ENCODE results near the gene CAPRIN2.
A peak's percentile ranks its signal among the peaks of the same experiment; 100 is the strongest.

CAPRIN2 gene, protein sequence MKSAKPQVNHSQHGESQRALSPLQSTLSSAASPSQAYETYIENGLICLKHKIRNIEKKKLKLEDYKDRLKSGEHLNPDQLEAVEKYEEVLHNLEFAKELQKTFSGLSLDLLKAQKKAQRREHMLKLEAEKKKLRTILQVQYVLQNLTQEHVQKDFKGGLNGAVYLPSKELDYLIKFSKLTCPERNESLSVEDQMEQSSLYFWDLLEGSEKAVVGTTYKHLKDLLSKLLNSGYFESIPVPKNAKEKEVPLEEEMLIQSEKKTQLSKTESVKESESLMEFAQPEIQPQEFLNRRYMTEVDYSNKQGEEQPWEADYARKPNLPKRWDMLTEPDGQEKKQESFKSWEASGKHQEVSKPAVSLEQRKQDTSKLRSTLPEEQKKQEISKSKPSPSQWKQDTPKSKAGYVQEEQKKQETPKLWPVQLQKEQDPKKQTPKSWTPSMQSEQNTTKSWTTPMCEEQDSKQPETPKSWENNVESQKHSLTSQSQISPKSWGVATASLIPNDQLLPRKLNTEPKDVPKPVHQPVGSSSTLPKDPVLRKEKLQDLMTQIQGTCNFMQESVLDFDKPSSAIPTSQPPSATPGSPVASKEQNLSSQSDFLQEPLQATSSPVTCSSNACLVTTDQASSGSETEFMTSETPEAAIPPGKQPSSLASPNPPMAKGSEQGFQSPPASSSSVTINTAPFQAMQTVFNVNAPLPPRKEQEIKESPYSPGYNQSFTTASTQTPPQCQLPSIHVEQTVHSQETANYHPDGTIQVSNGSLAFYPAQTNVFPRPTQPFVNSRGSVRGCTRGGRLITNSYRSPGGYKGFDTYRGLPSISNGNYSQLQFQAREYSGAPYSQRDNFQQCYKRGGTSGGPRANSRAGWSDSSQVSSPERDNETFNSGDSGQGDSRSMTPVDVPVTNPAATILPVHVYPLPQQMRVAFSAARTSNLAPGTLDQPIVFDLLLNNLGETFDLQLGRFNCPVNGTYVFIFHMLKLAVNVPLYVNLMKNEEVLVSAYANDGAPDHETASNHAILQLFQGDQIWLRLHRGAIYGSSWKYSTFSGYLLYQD

DNA sequence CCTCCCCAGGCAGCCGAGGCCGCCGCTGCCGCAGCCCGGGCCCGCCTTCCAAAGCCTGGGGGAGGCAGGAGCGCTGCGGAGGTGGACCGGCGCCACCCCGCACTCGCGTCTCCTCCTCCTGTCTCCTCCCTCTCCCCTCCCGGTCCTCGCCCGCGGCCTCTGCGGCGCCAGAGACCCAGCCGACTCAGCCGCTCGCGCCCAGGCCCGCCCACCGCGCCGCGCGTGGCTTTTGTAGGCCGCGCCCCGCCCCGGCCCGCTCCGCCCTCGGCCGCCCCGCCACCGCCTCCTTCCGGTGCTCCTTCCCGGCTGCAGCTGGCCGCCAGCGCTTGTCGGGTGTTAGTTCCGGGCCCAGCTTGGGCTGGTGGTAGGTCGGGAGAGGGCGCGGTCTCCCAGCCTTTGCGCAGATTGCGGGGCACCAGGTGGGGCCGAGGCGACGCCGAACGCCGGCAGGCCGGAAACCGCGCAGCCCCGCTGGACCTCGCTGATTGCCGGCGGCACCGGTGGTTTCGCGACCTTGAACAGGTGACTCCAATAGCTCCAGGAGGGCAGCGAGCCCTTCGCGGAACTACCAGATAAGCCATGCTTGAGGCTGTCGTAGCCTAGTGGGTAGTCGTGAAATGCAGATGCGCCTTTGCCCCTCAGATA, at the start of gene CAPRIN2:
CAPRIN2 (minus strand) TSS at position 202 of the 645 bp plus-strand sequence. CDS start 1,431 bp downstream, outside the sequence.
- DNase-seq (ENCODE audit: low read depth in 2 of 2), result peak; percentile 88 to 90

- DNase-seq (ENCODE audit: low read depth in 2 of 2), result no peak
Measured at GRCh38 chr12:30797689-30798088, 42.9 kb upstream of the CAPRIN2 start.

DNA sequence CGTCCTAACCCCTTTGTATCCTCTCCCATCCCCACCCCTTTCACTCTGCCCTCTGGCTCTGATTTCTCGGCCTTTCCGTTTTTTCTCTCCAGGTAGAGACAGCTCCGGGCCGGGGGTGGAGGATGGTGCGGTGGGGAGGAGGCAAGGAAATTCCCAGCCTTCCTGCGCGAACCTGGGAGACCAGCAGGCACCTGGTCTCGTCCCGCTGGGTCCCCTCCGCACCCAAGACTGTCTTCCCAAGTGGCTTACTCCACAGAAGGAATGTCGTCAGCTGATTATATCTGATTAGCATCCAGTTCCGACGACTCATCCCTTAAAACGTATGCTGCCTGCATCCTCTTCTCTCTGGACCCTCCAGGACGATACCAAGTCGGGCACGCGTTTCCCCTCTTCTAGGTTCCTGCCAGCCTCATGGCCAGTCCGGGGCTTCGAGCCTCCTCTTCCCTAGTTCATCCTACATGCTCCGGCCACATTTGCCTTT, 42.2 kb upstream of the CAPRIN2 start:
- no peak for DNase-seq (ENCODE audit: low read depth in 2 of 2)

GRCh38 chr12:30796313-30796780, 41.6 kb upstream of the CAPRIN2 start:
- no peak for DNase-seq (ENCODE audit: low read depth in 2 of 2)

- DNase-seq (ENCODE audit: low read depth in 2 of 2), result peak in 1 of 2 experiments; percentile 52
Measured at GRCh38 chr12:30795410-30796312, 40.9 kb upstream of the CAPRIN2 start.

- peak in 1 of 2 experiments; percentile 53 for DNase-seq (ENCODE audit: low read depth in 2 of 2)
Measured at GRCh38 chr12:30794591-30795409, 40.0 kb upstream of the CAPRIN2 start.

DNA sequence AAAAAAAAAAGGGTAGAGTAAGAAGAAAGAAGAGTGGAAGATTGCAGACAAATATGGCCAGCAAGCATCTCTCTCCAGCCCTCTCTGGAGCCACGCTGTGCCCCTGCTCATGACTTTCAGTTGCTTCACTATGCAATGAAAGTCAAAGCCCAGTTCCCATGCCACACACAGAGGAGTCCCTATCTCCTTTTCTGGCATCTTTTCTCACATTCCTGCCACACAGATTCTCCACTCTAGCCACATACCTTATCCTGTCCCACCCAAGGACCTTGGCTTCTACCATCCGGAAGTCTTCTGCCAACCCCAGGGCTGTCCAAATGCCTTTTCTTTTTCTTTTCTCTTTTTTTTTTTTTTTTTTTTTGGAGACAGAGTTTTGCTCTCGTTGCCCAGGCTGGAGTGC, 39.3 kb upstream of the CAPRIN2 start:
- DNase-seq (ENCODE audit: low read depth in 2 of 2), result no peak

GRCh38 chr12:30792648-30793499, 38.1 kb upstream of the CAPRIN2 start:
- DNase-seq (ENCODE audit: low read depth in 2 of 2), result no peak

- no peak for DNase-seq (ENCODE audit: low read depth in 2 of 2)
Measured at GRCh38 chr12:30792085-30792484, 37.3 kb upstream of the CAPRIN2 start.

GRCh38 chr12:30788754-30789153, 34.0 kb upstream of the CAPRIN2 start:
- no peak for DNase-seq (ENCODE audit: low read depth in 2 of 2)

DNA sequence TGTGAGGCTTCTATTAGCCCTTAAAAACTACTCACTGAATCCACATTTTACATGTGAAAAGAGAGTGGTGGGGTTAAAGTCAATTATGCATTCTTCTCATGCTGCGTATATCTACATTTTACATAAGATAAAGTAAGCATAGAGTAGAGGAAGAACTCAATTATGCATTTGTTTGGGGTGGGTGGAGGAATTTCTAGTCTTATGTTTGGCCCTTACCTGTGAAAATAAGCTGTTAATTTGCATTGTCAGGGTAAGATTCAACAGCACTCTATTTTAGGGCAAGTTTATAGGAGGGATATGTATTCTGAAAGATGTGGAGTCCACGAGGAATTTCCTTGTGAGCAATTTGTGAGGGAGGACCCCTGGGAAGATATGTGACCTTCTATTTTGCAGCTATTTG, 30.9 kb upstream of the CAPRIN2 start:
- no peak for DNase-seq (ENCODE audit: low read depth in 2 of 2)

GRCh38 chr12:30784508-30784907, 29.8 kb upstream of the CAPRIN2 start:
- DNase-seq (ENCODE audit: low read depth in 2 of 2), result no peak

GRCh38 chr12:30783946-30784345, 29.2 kb upstream of the CAPRIN2 start:
- DNase-seq (ENCODE audit: low read depth in 2 of 2), result no peak

DNA sequence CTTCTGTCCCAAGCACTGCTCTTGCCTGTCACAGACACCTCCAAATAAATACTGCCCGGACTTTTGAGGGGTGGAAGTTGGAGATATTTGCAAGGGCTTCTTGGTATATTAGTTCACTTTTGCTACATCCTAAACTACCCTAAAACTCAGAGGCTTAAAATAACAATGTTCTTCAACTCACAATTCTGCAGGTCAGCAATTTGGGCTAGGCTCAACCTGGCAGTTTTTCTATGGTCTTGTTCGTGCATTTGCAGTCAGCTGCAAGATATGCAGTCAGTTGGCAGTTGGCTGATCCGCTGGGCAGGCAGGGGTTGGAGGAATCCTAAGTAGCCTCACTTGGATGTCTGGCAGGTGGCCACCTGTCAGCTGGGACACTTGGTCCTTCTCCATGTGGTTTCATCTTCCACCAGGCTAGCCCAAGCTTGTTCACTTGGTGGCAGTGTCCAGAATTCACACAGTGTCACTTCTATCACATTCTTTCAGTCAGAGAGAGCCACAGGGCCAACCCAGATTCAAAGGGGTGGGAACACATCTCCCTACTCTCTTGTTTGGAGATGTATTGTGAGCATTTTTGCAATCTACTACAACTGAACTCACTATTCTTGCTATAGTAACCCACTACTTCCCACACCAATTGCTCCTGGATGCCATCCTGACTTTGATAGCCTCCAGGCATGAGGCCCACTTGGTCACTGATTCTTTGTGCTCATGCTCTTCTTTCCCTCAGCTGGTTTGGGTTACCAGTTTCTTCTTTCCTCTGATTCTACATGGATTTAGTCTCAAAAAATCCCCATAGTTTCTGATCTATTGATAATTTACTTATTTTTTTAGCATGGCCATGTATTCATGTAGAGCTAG, 27.8 kb upstream of the CAPRIN2 start:
- no peak for DNase-seq (ENCODE audit: low read depth in 2 of 2)

DNA sequence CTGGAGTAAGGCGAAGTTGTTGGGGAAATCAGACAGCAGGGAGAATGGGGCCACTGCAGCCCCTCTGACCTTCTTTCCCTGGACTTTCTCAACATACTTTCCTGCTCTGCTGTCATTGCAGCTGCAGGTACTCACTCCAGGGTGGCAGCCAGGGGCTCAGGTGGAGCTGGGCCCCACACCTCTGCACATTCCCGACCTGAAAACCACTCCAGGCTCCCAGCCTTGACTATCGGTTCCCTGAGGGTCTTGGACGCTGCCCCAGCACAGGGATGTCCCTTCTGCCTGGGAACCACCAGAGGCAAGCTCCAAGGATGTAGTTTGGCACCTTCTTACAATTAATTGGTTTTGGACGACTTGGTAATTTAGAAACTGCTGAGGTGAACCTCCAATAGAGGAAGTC, 24.8 kb upstream of the CAPRIN2 start:
- no peak for DNase-seq (ENCODE audit: low read depth in 2 of 2)

DNA sequence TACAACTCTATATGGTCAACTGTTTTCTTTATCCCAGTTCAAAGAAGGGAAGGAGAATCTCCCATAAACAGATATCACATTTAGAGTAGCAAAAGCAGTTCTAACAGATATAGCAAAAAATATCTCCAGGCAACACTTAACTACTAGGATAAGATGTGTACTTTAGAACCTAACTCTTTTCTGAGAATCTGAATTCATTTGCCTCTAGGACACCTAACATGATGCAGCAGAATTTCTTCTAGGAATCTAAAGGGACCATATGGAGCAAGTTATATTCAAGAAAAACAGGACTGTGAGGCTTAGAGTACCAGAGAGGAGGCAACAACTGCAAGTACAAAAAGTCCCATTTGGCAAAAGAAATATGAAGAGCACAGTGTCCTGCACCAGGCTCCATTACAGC, 24.4 kb upstream of the CAPRIN2 start:
- no peak for DNase-seq (ENCODE audit: low read depth in 2 of 2)

GRCh38 chr12:30774599-30774998, 19.8 kb upstream of the CAPRIN2 start:
- DNase-seq (ENCODE audit: low read depth in 2 of 2), result no peak

- DNase-seq (ENCODE audit: low read depth in 2 of 2), result no peak
Measured at GRCh38 chr12:30769802-30770201, 15.1 kb upstream of the CAPRIN2 start.

Data from fibroblast of skin of left quadriceps (primary cell).